Activated CD4-positive, alpha-beta T cell treated with anti-CD3 and anti-CD28 coated beads, Interleukin-2, amount 50 U/mL, for 16 hours (primary cell): Measurements from ENCODE around the gene SMG7.

Experiments
- DNase-seq: peaks from one replicate; pipeline ENCODE4 v3.0.0-alpha.2; 2020

The SMG7 gene

DNA sequence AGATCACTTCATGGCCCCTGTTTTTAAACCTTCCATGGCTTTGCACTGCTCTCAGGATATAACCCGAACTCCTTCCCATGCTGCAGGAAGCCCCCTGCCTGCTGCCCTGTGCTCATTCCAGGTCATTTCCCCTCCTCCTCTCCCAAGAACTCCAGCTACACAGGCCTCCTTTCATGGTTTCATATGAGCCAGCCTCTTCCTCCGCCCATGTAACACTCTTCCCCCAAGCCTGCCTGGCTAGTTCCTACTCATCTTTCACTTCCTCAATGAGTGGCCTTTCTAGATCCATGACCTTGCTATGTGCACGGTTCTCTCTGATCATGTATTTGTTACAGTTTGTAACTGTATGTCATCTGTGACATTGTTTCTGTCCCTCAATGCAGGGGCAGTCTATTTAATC is 121.1 kb downstream of the SMG7 start:
- DNase-seq, result no peak

DNA sequence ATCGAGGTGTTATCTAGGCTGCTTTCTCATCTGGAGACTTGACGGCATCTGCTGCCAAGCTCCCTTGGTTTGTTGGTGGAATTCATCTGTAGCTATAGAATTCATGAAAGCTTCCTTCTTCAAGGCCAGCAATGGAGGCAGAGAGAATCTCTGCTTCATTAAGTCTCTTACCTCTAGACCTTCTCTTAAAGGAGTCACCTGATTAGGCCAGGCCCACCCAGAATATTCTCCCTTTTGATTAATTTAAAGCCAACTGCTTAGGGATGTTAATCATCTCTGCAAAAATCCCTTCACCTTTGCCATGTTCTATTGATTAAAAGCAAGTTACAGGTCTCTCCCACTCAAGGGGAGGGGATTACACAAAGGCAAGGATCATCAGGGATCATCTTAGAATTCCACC is 123.2 kb downstream of the SMG7 start:
- DNase-seq, result no peak

DNA sequence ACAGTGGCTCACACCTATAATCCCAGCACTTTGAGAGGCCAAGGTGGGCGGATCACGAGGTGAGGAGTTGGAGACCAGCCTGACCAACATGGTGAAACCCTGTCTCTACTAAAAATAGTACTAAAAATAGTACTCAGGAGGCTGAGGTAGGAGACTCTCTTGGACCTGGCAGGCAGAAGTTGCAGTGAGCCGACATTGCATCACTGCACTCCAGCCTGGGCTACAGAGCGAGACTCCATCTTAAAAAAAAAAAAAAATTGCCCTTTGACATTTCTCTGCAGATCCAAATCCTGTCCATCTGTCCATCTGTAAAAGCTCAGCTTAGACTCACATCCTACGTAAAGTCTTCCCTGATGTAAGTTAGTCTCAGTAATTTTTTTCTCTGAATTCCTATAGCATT is 124.2 kb downstream of the SMG7 start:
- DNase-seq, result no peak

DNA sequence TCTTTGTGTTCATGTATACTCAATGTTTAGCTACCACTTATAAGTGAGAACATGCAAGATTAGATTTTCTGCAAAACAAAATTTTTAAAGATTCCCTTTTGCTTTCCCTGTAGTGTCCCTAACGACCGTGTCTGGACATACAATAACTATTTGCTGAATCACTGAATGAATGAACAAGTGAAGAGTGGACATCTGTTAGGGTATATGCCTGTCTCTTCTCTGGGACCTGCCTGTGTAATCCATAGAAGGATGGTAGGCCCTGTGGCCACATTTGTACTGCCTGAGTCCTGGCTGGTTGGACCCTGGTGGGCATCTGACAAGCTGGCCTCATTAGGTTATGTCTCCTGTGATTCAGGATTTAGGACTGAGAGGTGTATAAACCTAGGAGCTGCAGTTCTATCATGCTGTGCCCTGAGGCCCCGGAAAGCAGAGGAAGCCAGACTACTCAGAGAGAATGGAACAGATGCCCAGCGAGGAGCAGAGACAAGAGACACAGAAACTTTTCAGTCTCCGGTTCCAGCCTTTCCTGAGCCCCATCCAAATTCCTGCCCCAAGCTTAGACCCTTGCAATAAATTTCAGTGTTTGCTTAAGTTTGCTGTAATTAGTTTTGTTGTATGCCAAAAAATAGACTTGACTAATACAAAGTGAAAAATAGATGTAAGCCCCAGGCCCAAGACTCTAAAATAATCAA is 125.5 kb downstream of the SMG7 start:
- no peak for DNase-seq

DNA sequence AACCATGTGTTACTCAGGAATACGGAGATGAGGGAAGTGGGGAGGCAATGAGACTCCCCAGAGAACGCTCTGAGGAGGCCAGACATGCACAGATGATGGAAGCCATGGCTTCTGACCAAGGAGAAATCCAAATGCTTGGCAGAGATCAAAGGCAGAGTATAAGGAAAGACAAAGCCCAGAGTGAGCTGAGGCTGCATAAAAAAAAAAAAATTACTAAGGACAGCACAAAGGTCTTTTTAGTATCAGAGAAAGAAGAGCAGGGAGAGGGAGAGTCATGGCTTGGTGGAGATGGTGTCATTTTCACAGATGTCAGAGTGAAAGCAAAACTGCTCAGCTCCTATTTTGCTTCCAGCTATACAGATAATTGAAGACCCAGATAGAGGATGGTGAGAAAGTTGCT is 126.1 kb downstream of the SMG7 start:
- no peak for DNase-seq

DNA sequence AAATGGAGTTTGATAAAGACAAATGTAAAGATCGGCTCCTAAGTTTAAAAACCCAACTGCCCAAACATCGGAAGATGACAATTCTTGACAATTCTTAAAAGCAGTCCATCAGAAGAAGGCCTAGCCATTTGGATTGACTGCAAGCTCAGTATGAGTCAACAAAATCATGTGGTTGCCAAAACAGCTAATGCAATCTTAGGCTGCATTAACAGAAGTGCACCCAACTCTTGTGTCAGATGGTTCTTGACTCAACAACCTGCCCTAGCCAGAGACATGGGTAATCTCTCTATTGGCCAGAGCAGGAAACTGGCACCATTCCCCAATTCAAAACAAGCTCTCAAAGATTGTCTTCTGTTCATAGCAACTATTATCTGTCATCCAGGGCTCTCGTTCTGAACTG is 127.8 kb downstream of the SMG7 start:
- DNase-seq, result no peak

DNA sequence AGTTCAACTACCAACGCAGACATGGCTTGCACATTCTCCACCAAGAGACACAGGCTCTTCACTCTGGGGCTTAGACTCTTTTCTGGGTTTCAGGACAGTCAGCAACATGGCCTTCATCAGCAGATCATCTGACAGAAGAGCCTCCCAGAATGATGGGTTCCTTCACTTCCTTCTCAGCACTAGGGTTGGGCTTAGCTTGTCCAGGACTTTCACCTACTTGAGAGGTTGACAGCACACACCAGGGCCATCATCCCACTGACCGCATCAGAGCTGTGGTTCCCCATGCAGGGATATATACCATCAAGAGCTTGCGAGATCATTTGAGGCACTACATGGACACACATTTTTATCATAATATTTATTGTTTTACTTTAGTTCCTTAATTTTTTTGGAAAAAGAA is 128.3 kb downstream of the SMG7 start:
- no peak for DNase-seq

DNA sequence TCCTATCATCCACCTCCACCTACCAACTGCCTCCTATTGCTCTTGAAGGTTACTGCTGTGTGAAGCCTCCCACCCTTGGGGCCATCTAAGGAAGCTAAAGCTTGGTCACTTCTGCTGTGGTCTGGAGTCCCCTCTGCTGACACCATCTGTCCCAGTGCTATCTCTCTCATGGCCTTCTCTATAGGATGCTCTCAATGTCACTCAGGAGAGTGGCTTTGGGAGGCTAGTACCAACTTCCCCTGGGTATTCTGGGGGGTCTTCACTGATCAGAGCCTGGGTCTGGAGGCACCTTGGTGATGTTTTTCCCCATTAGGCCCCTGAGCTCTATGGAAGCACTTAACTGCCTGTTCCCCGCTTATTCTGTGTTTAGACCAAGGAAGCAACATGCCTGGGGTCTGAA is 130.2 kb downstream of the SMG7 start:
- no peak for DNase-seq
